AG04450 (cell line): ENCODE measurements around the gene YBX3. TPM values are rescaled to one million over a fixed set of nuclear protein-coding genes. Genes with fewer than 3 reads are reported as not detected.

Experiments used
- CTCF ChIA-PET: fragments of 300-600, 350-600 bp; formaldehyde crosslinking; extraction: SDS; loops from one replicate; lab custom pipeline; 2022; ENCODE audit warnings: antibody characterized with exemption, inconsistent platforms; lab: Charles Lee
- POLR2A ChIA-PET: fragments of 350-600 bp; formaldehyde crosslinking; extraction: SDS; loops from one replicate; lab custom pipeline; 2021; ENCODE audit warnings: antibody characterized with exemption, inconsistent platforms; lab: Yijun Ruan, JAX
- DNase-seq: peaks from one replicate; pipeline ENCODE4 v3.0.0-alpha.2; 2011; ENCODE audit warnings: low read depth, low spot score
- H3K27ac ChIP-seq: one replicate; pipeline ENCODE4 v1.5.1; 2012; ENCODE audit warnings: low read depth, low read length, control low read depth
- H3K27me3 ChIP-seq: one replicate; pipeline ENCODE4 v1.6.0; 2012; ENCODE audit warnings: low read length; ENCODE audit not compliant: control insufficient read depth, insufficient read depth
- H3K4me3 ChIP-seq: 2 replicates; pipeline ENCODE4 v1.5.1; 2011; ENCODE audit warnings: mild to moderate bottlenecking, low read depth, low read length, control low read depth
- H3K9me3 ChIP-seq: 2 replicates; pipeline ENCODE4 v1.5.1; 2012; ENCODE audit warnings: low read length; ENCODE audit not compliant: control insufficient read depth, insufficient read depth
- polyA plus RNA-seq: library from polyadenylated mRNA; depleted of rRNA; stranded (reverse); fragments of >200 nt; gene quantifications from 2 replicates; pipeline ENCODE4 v1.2.3, GENCODE V29; 2011; rRNA removed
- TF ChIP-seq, protein P1 (sequence below): IDR thresholded peaks from 2 replicates; pipeline ENCODE4 v1.5.1; 2011; ENCODE audit warnings: low read depth, low read length, control low read depth, inconsistent platforms

The YBX3 gene
- polyA plus RNA-seq, 1 experiment = 95.6 TPM

DNA sequence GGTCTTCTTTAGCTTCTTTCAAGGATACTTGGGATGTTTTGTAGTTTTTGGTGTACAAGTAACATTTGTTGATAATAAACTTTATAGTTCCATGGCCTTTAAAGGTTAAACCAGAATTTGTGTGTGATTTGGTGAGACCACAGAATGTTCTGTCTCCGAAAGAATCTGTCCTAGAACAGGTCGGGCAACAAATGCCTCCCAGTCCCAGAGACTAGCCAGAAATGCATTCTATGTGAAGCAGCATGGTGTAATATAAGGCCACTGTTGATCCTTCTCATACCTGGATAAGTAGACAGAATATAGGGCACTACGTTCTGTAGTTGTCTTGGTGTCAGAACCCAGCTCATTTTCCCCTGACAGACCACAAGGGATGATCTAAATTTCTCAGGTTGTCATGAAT, 59.3 kb downstream of the YBX3 start:
- ChIA-PET POLR2A (no interaction called here), CTCF (no interaction called here)
- TF ChIP-seq, protein P1, sequence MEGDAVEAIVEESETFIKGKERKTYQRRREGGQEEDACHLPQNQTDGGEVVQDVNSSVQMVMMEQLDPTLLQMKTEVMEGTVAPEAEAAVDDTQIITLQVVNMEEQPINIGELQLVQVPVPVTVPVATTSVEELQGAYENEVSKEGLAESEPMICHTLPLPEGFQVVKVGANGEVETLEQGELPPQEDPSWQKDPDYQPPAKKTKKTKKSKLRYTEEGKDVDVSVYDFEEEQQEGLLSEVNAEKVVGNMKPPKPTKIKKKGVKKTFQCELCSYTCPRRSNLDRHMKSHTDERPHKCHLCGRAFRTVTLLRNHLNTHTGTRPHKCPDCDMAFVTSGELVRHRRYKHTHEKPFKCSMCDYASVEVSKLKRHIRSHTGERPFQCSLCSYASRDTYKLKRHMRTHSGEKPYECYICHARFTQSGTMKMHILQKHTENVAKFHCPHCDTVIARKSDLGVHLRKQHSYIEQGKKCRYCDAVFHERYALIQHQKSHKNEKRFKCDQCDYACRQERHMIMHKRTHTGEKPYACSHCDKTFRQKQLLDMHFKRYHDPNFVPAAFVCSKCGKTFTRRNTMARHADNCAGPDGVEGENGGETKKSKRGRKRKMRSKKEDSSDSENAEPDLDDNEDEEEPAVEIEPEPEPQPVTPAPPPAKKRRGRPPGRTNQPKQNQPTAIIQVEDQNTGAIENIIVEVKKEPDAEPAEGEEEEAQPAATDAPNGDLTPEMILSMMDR = no peak
- DNase-seq = no peak
- no peaks in the 10 kb centered on the region for H3K9me3 ChIP-seq
- H3K4me3 ChIP-seq = no peak overlapping the region
- H3K27ac ChIP-seq = no peak overlapping the region
- no peaks in the 10 kb centered on the region for H3K27me3 ChIP-seq

- no peak overlapping the region for H3K4me3 ChIP-seq
- H3K27me3 ChIP-seq = no peaks in the 10 kb centered on the region
- TF ChIP-seq, protein P1 = no peak
- ChIA-PET POLR2A (no interaction called here), CTCF (no interaction called here)
- no peak for DNase-seq
- no peak overlapping the region for H3K27ac ChIP-seq
- no peaks in the 10 kb centered on the region for H3K9me3 ChIP-seq
Measured at GRCh38 chr12:10661338-10661737, 61.8 kb downstream of the YBX3 start.

DNA sequence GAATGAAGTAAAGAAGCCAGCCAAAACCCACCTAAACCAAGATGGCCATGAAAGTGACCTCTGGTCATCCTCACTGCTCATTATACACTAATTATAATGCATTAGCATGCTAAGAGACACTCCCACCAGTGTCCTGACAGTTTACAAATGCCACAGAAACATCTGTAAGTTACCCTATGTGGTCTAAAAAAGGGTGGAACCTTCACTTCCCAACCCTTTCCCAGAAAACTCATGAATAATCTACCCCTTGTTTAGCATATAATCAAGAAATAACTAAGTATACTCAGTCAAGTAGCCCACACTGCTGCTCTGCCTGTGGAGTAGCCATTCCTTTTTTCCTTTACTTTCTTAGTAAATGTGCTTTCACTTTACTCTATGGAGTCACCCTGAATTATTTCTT, 69.1 kb downstream of the YBX3 start:
- Histone ChIP-seq H3K9me3 (no peaks in the 10 kb centered on the region), H3K4me3 (no peak overlapping the region), H3K27ac (no peak overlapping the region), H3K27me3 (peaks cover 3% of the 10 kb centered on the region)
- TF ChIP-seq, protein P1 = no peak
- ChIA-PET POLR2A (no interaction called here), CTCF (no interaction called here)
- DNase-seq = no peak

- no peak overlapping the region for H3K4me3 ChIP-seq
- TF ChIP-seq, protein P1 = no peak
- ChIA-PET CTCF (no interaction called here), POLR2A (no interaction called here)
- no peak for DNase-seq
- H3K9me3 ChIP-seq = no peaks in the 10 kb centered on the region
- H3K27me3 ChIP-seq = peaks cover 3% of the 10 kb centered on the region
- no peak overlapping the region for H3K27ac ChIP-seq
Measured at GRCh38 chr12:10652192-10652591, 70.9 kb downstream of the YBX3 start.

Other genes starting within 250 kb of the YBX3 start
- 1.3 and 1.5 TPM in 2 replicates for gene EIF2S3B, start 217.4 kb downstream of the YBX3 start, polyA plus RNA-seq
- gene MAGOHB, start 109.7 kb downstream of the YBX3 start, polyA plus RNA-seq = 22.5 and 42.9 TPM in 2 replicates
- 0.02 and 0.14 TPM in 2 replicates for gene STYK1, start 49.3 kb downstream of the YBX3 start, polyA plus RNA-seq
- gene TAS2R7, start 79.3 kb upstream of the YBX3 start, polyA plus RNA-seq = not detected in 2 replicates
- 0.06 TPM in 1 of 2 replicates, not detected in the other for gene TAS2R8, start 84.0 kb upstream of the YBX3 start, polyA plus RNA-seq
- gene TAS2R9, start 86.8 kb upstream of the YBX3 start, polyA plus RNA-seq = not detected in 2 replicates
- 0.24 and 0.71 TPM in 2 replicates for gene TAS2R10, start 103.0 kb upstream of the YBX3 start, polyA plus RNA-seq
- gene PRR4, start 126.2 kb upstream of the YBX3 start, polyA plus RNA-seq = 3.2 and 4.3 TPM in 2 replicates
- gene PRH1, start 160.9 kb upstream of the YBX3 start, polyA plus RNA-seq = 3.1 and 4.2 TPM in 2 replicates
- gene TAS2R13, start 186.2 kb upstream of the YBX3 start, polyA plus RNA-seq = 0.10 and 0.16 TPM in 2 replicates
- 0.16 TPM in 1 of 2 replicates, not detected in the other for gene PRH2, start 205.9 kb upstream of the YBX3 start, polyA plus RNA-seq
- gene TAS2R14, start 215.9 kb upstream of the YBX3 start, polyA plus RNA-seq = 2.1 and 3.2 TPM in 2 replicates